IMR-90 (cell line): ENCODE data around the gene IL1B. TPM values are rescaled to one million over a fixed set of nuclear protein-coding genes. Genes with fewer than 3 reads are reported as not detected.

Experiments used
- ATAC-seq: fragments of 200-7000 bp; cut with Tn5 transposase; 2 replicates; pipeline ENCODE4 v1.9.1; 2020; ENCODE audit warnings: low read depth, mild to moderate bottlenecking, moderate library complexity
- BruUV-seq: library from RNA; stranded (reverse); fragments of 400-500 nt; replicated peaks from 2 replicates; lab custom pipeline; 2021; lab: Mats Ljungman, UMichigan
- CTCF ChIA-PET: fragments of 300-600 bp; formaldehyde crosslinking; extraction: SDS; loops from one replicate; lab custom pipeline; 2021; ENCODE audit warnings: antibody characterized with exemption; lab: Yijun Ruan, JAX
- POLR2A ChIA-PET: fragments of 300-600 bp; sonication (Branson Sonifier 250); formaldehyde crosslinking; loops from one replicate; lab custom pipeline; 2022; ENCODE audit warnings: antibody characterized with exemption; ENCODE audit not compliant: unreplicated experiment; lab: Charles Lee
- DNase-seq: peaks from one replicate; pipeline ENCODE4 v3.0.0; 2013
- H2AFZ ChIP-seq: replicated peaks from 2 replicates; pipeline ENCODE3; 2013; ENCODE audit warnings: low read length, mild to moderate bottlenecking; ENCODE audit not compliant: poor library complexity
- H2AK5ac ChIP-seq: 2 replicates; pipeline ENCODE4 v1.6.1; 2013; ENCODE audit warnings: low read depth, low read length, inconsistent platforms
- H2AK9ac ChIP-seq: replicated peaks from 2 replicates; pipeline ENCODE3; 2013; ENCODE audit warnings: mild to moderate bottlenecking, low read depth, low read length, moderate library complexity; ENCODE audit not compliant: poor library complexity
- H2BK120ac ChIP-seq: 2 replicates; pipeline ENCODE4 v1.6.1; 2013; ENCODE audit warnings: low read depth, low read length, inconsistent platforms
- H2BK15ac ChIP-seq: 3 replicates; pipeline ENCODE4 v1.6.1; 2013; ENCODE audit warnings: low read depth, low read length, inconsistent platforms
- H2BK20ac ChIP-seq: 2 replicates; pipeline ENCODE4 v1.6.1; 2013; ENCODE audit warnings: low read depth, mild to moderate bottlenecking, inconsistent platforms, low read length, moderate library complexity
- H2BK5ac ChIP-seq: 2 replicates; pipeline ENCODE4 v1.6.1; 2013; ENCODE audit warnings: mild to moderate bottlenecking, low read depth, low read length, inconsistent platforms; ENCODE audit not compliant: poor library complexity, severe bottlenecking
- H3K14ac ChIP-seq: replicated peaks from 2 replicates; pipeline ENCODE4 v1.6.1; 2013; ENCODE audit warnings: low read depth, low read length, inconsistent platforms
- H3K18ac ChIP-seq: 2 replicates; pipeline ENCODE4 v1.6.1; 2013; ENCODE audit warnings: low read depth, low read length, control low read depth
- H3K23ac ChIP-seq: 2 replicates; pipeline ENCODE4 v1.6.1; 2013; ENCODE audit warnings: low read depth, low read length, inconsistent platforms
- H3K27ac ChIP-seq: 2 replicates; pipeline ENCODE4 v1.5.1; 2013; ENCODE audit warnings: mild to moderate bottlenecking, control low read depth, low read length; ENCODE audit not compliant: insufficient read depth
- H3K27me3 ChIP-seq: 2 replicates; pipeline ENCODE4 v1.6.1; 2013; ENCODE audit warnings: low read length; ENCODE audit not compliant: control insufficient read depth, insufficient read depth
- H3K36me3 ChIP-seq: 2 replicates; pipeline ENCODE4 v1.6.1; 2013; ENCODE audit warnings: low read length, mixed read lengths; ENCODE audit not compliant: control insufficient read depth, insufficient read depth
- H3K4ac ChIP-seq: 2 replicates; pipeline ENCODE4 v1.6.1; 2013; ENCODE audit warnings: low read depth, low read length, inconsistent platforms
- H3K4me1 ChIP-seq: 2 replicates; pipeline ENCODE4 v1.6.1; 2013; ENCODE audit warnings: low read length, mixed read lengths; ENCODE audit not compliant: control insufficient read depth, insufficient read depth
- H3K4me2 ChIP-seq: 2 replicates; pipeline ENCODE4 v1.6.1; 2013; ENCODE audit warnings: low read depth, mild to moderate bottlenecking, control low read depth, low read length, moderate library complexity
- H3K4me3 ChIP-seq: 2 replicates; pipeline ENCODE4 v1.5.1; 2013; ENCODE audit warnings: low read depth, mild to moderate bottlenecking, control low read depth, low read length, moderate library complexity; ENCODE audit not compliant: insufficient read depth
- H3K56ac ChIP-seq: 2 replicates; pipeline ENCODE4 v1.6.1; 2013; ENCODE audit warnings: low read length, inconsistent platforms; ENCODE audit not compliant: insufficient read depth; ENCODE audit errors: extremely low read depth
- H3K79me1 ChIP-seq, 2 experiments: 2 replicates each; pipeline ENCODE4 v1.6.1; 2013; ENCODE audit warnings: low read length in 2 of 2, inconsistent platforms in 1 of 2, low read depth in 1 of 2
- H3K9ac ChIP-seq: 2 replicates; pipeline ENCODE4 v1.6.1; 2013; ENCODE audit warnings: low read depth, low read length, control low read depth
- H3K9me1 ChIP-seq: 2 replicates; pipeline ENCODE4 v1.6.1; 2013; ENCODE audit warnings: low read length, inconsistent platforms; ENCODE audit not compliant: insufficient read depth
- H3K9me3 ChIP-seq: 2 replicates; pipeline ENCODE4 v1.6.1; 2013; ENCODE audit warnings: low read length; ENCODE audit not compliant: control insufficient read depth, insufficient read depth
- H4K20me1 ChIP-seq: 2 replicates; pipeline ENCODE4 v1.6.1; 2013; ENCODE audit warnings: low read length, inconsistent platforms; ENCODE audit not compliant: insufficient read depth
- H4K5ac ChIP-seq: 2 replicates; pipeline ENCODE4 v1.6.1; 2013; ENCODE audit warnings: mild to moderate bottlenecking, low read depth, low read length, control low read depth
- H4K8ac ChIP-seq, 2 experiments: 2 replicates each; pipeline ENCODE4 v1.6.1; 2013; ENCODE audit warnings: low read depth in 2 of 2, low read length in 2 of 2, control low read depth in 1 of 2, inconsistent platforms in 1 of 2
- H4K91ac ChIP-seq: 2 replicates; pipeline ENCODE4 v1.6.1; 2013; ENCODE audit warnings: low read depth, low read length, inconsistent platforms; ENCODE audit not compliant: insufficient read depth
- BHLHE40 ChIP-seq: fragments of 150-350 bp; IDR thresholded peaks from 2 replicates; pipeline ENCODE4 v1.6.1; 2016; ENCODE audit warnings: mild to moderate bottlenecking, low read depth, low read length
- CHD1 ChIP-seq: IDR thresholded peaks from 2 replicates; pipeline ENCODE4 v1.6.1; 2012; ENCODE audit warnings: low read depth, low read length, improper control_type of control experiment
- CTCF ChIP-seq: conservative IDR thresholded peaks from 2 replicates; pipeline ENCODE4 v1.5.1; 2012; ENCODE audit warnings: mild to moderate bottlenecking, low read depth, low read length, improper control_type of control experiment
- ELK1 ChIP-seq: fragments of 150-350 bp; IDR thresholded peaks from 2 replicates; pipeline ENCODE4 v1.6.1; 2016; ENCODE audit warnings: low read depth, mild to moderate bottlenecking, low read length, moderate library complexity, borderline replicate concordance
- FOS ChIP-seq: fragments of 150-350 bp; IDR thresholded peaks from 2 replicates; pipeline ENCODE4 v1.6.1; 2016; ENCODE audit warnings: low read depth, low read length
- MAFK ChIP-seq: IDR thresholded peaks from 2 replicates; pipeline ENCODE4 v1.6.1; 2012; ENCODE audit warnings: low read depth, low read length, improper control_type of control experiment
- MAZ ChIP-seq: IDR thresholded peaks from 2 replicates; pipeline ENCODE4 v1.6.1; 2012; ENCODE audit warnings: low read depth, mild to moderate bottlenecking, low read length, improper control_type of control experiment, moderate library complexity, borderline replicate concordance
- MXI1 ChIP-seq: IDR thresholded peaks from 2 replicates; pipeline ENCODE4 v1.6.1; 2012; ENCODE audit warnings: low read depth, mild to moderate bottlenecking, low read length, moderate library complexity, borderline replicate concordance
- NFE2L2 ChIP-seq: fragments of 150-350 bp; IDR thresholded peaks from 2 replicates; pipeline ENCODE4 v1.6.1; 2016; ENCODE audit warnings: low read depth, mild to moderate bottlenecking, low read length
- POLR2A ChIP-seq: IDR thresholded peaks from 2 replicates; pipeline ENCODE4 v1.6.1; 2012; ENCODE audit warnings: mild to moderate bottlenecking, low read depth, low read length
- RAD21 ChIP-seq: IDR thresholded peaks from 2 replicates; pipeline ENCODE4 v1.6.1; 2012; ENCODE audit warnings: low read length, improper control_type of control experiment
- RCOR1 ChIP-seq: IDR thresholded peaks from 2 replicates; pipeline ENCODE4 v1.6.1; 2012; ENCODE audit warnings: mild to moderate bottlenecking, low read length, improper control_type of control experiment; ENCODE audit not compliant: insufficient replicate concordance
- RFX5 ChIP-seq: IDR thresholded peaks from 2 replicates; pipeline ENCODE4 v1.8.0; 2012; ENCODE audit warnings: low read depth, mild to moderate bottlenecking, low read length, moderate library complexity
- SMC3 ChIP-seq: fragments of 150-350 bp; IDR thresholded peaks from 2 replicates; pipeline ENCODE4 v1.6.1; 2016; ENCODE audit warnings: low read depth, mild to moderate bottlenecking, antibody characterized with exemption, low read length, moderate library complexity
- USF2 ChIP-seq: fragments of 150-350 bp; IDR thresholded peaks from 2 replicates; pipeline ENCODE4 v1.6.1; 2017; ENCODE audit warnings: mild to moderate bottlenecking, antibody characterized with exemption, low read length, low read depth
- WGBS, 2 experiments: methylation state at CpG; one replicate each; pipeline versions ENCODE4 v1.1.5 to v1.1.7; 2013; ENCODE audit warnings: missing lambda C conversion rate in 2 of 2; ENCODE audit not compliant: insufficient read length in 1 of 2; ENCODE audit errors: extremely low coverage in 2 of 2; 5-methylcytosine and 5-hydroxymethylcytosine counted together
- dilution Hi-C: fragments of 300-500 bp; cut with HindIII; formaldehyde crosslinking; loops from one replicate; pipeline ENCODE4 v1.14.3; 2018; ENCODE audit warnings: low sequenced_read_pairs; ENCODE audit not compliant: unreplicated experiment
- in situ Hi-C: fragments of 300-500 bp; cut with MboI; formaldehyde crosslinking; loops from 3 replicates; pipeline ENCODE4 v1.14.3; 2019; ENCODE audit warnings: low sequenced_read_pairs, inconsistent platforms, mixed read lengths
- intact Hi-C: fragments of 100-400 bp; cut with micrococcal nuclease; formaldehyde crosslinking; loops from 2 replicates; pipeline ENCODE4 v1.10.0; 2022
- polyA plus RNA-seq, 3 experiments: library from polyadenylated mRNA; depleted of rRNA; stranded (reverse); fragments of >200 nt; gene quantifications; 2 replicates each; pipeline ENCODE4 v1.2.3, GENCODE V29; 2012; ENCODE audit warnings: low replicate concordance in 1 of 3
- total RNA-seq: library from RNA; depleted of rRNA; stranded (reverse); fragments of >200 nt; gene quantifications from 2 replicates; pipeline ENCODE4 v1.2.3, GENCODE V29; 2012

Gene IL1B
- total and polyA plus RNA-seq, 2 of the 4 experiments (the other 2 are of a cell fraction), result 3.0 to 4.4 TPM

GRCh38 chr2:112813280-112813966 lies 23.2 kb downstream of the IL1B start:
- Histone ChIP-seq H3K14ac (peak overlapping the region; percentile 69), H3K4ac (peak overlapping the region; percentile 70), H2AK5ac (peak overlapping the region; percentile 92), H2BK15ac (peak overlapping the region; percentile 92; the same call in 2 of the 3 replicates), H3K36me3 (no peaks in the 10 kb centered on the region), H2BK120ac (peak overlapping the region; percentile 90), H3K4me3 (no peak overlapping the region), H3K79me1 (peaks cover 4 to 9% of the 10 kb centered on the region in 2 experiments; a peak in 2 of 4 replicates), H2AFZ (no peak overlapping the region), H4K5ac (peak overlapping the region; percentile 78), H3K4me1 (peaks cover 22% of the 10 kb centered on the region), H3K27ac (peak overlapping the region; percentile 20; the same call in 1 of the 2 replicates), H3K56ac (no peak overlapping the region), H4K91ac (peak overlapping the region; percentile 71), H2AK9ac (no peak overlapping the region), H2BK20ac (peak overlapping the region; percentile 85), H4K8ac (peak overlapping the region; percentile 35 to 84; a peak in 3 of 4 replicates), H3K4me2 (no peak overlapping the region), H3K18ac (peak overlapping the region; percentile 55; the same call in 1 of the 2 replicates), H3K9ac (no peak overlapping the region), H4K20me1 (no peaks in the 10 kb centered on the region), H3K9me1 (peaks cover 15% of the 10 kb centered on the region), H3K23ac (no peak overlapping the region; the same call in 1 of the 2 replicates), H3K9me3 (no peaks in the 10 kb centered on the region), H2BK5ac (peak overlapping the region; percentile 62), H3K27me3 (no peaks in the 10 kb centered on the region)
- dilution Hi-C loops, result no loop called here
- intact Hi-C loops, result no loop called here
- ChIA-PET CTCF (interaction anchor here (1.4 kb wide), 1 partner anchor 128 kb away, joined by 4 read pairs; no protein-coding TSS in a partner anchor), POLR2A (no interaction called here)
- DNase-seq (no peak), ATAC-seq (no peak)
- in situ Hi-C loops, result no loop called here
- no CpG with 5 or more reads among the region's 10 CpGs for WGBS, 2 experiments
- no TSS peak for BruUV-seq
- no peak for TF ChIP-seq POLR2A
- TF ChIP-seq RCOR1, result no peak
- no peak for TF ChIP-seq MXI1
- no peak for TF ChIP-seq RFX5
- TF ChIP-seq CTCF, result no peak
- TF ChIP-seq CHD1, result no peak
- no peak for TF ChIP-seq MAFK
- no peak for TF ChIP-seq RAD21
- TF ChIP-seq USF2, result no peak
- TF ChIP-seq ELK1, result no peak
- TF ChIP-seq MAZ, result no peak
- TF ChIP-seq NFE2L2, result no peak
- TF ChIP-seq BHLHE40, result no peak
- TF ChIP-seq SMC3, result no peak
- no peak for TF ChIP-seq FOS
